HepG2 (cell line): ENCODE results near the gene BCAS3. TPM values are rescaled to one million over a fixed set of nuclear protein-coding genes. Genes with fewer than 3 reads are reported as not detected.

ENCODE experiments used
- ATAC-seq: fragments of 200-7000 bp; cut with Tn5 transposase; 3 replicates; pipeline ENCODE4 v1.9.1; 2020; ENCODE audit warnings: mild to moderate bottlenecking, moderate library complexity
- BruUV-seq: library from RNA; stranded (reverse); fragments of 400-500 nt; replicated peaks from 2 replicates; lab custom pipeline; 2021; lab: Mats Ljungman, UMichigan
- CTCF ChIA-PET: fragments of 300-600 bp; formaldehyde crosslinking; extraction: SDS; loops from one replicate; lab custom pipeline; 2021; ENCODE audit warnings: low total read pairs, inconsistent platforms, low intra/inter-chr PET ratio; lab: Yijun Ruan, JAX
- POLR2A ChIA-PET: fragments of 350-600 bp; sonication (Branson Sonifier 250); formaldehyde crosslinking; loops from one replicate; lab custom pipeline; 2020; ENCODE audit warnings: antibody characterized with exemption, inconsistent platforms; lab: Yijun Ruan, JAX
- DNase-seq: peaks from one replicate; pipeline ENCODE4 v3.0.0-alpha.2; 2015; ENCODE audit warnings: low spot score
- FAIRE-seq: peaks from 3 replicates; lab custom pipeline; 2011; peaks lifted over from hg19 to GRCh38; lab: Jason Lieb, UNC
- H2AFZ ChIP-seq: one replicate; pipeline ENCODE4 v1.6.1; 2011; ENCODE audit warnings: low read length, inconsistent platforms
- H3K27ac ChIP-seq: fragments of 300-600 bp; 3 replicates; pipeline ENCODE4 v1.8.0; 2011; ENCODE audit warnings: mixed run types, mild to moderate bottlenecking, mixed read lengths, low read length, inconsistent platforms; ENCODE audit not compliant: insufficient read depth; ENCODE audit errors: extremely low read length
- H3K27me3 ChIP-seq, 2 experiments: fragments of 200-600 bp in 1 of 2; 2 replicates in 1 of 2; 3 replicates in 1 of 2; pipeline versions ENCODE4 v1.6.0 to v1.8.0; 2011; ENCODE audit warnings: low read length in 2 of 2, mild to moderate bottlenecking in 2 of 2, moderate library complexity in 2 of 2, inconsistent platforms in 1 of 2; ENCODE audit not compliant: insufficient read depth in 2 of 2, control insufficient read depth in 1 of 2
- H3K36me3 ChIP-seq, 2 experiments: fragments of 200-600 bp in 1 of 2; replicated peaks in 1 of 2; 2 replicates in 1 of 2; 3 replicates in 1 of 2; pipeline versions ENCODE4 v1.5.1 to v1.8.0; 2011; ENCODE audit warnings: low read length in 2 of 2, inconsistent platforms in 1 of 2; ENCODE audit not compliant: insufficient read depth in 2 of 2, control insufficient read depth in 1 of 2
- H3K4me1 ChIP-seq: 2 replicates; pipeline ENCODE4 v1.5.1; 2012; ENCODE audit warnings: low read length, inconsistent platforms; ENCODE audit not compliant: insufficient read depth
- H3K4me2 ChIP-seq: 2 replicates; pipeline ENCODE4 v1.6.0; 2011; ENCODE audit warnings: low read depth, low read length, inconsistent platforms
- H3K4me3 ChIP-seq, 3 experiments: fragments of 200-600 bp in 1 of 3; sonication (generic), shearing (Covaris generic) in 1 of 3; replicated peaks in 1 of 3; 2 replicates each; pipeline ENCODE4 v1.5.1; 2011 to 2016; ENCODE audit warnings: low read length in 3 of 3, inconsistent platforms in 2 of 3, low read depth in 2 of 3, mild to moderate bottlenecking in 2 of 3, control low read depth in 1 of 3, mixed read lengths in 1 of 3; ENCODE audit not compliant: insufficient read depth in 1 of 3
- H3K79me2 ChIP-seq: one replicate; pipeline ENCODE4 v1.6.1; 2011; ENCODE audit warnings: low read length, inconsistent platforms; ENCODE audit not compliant: insufficient read depth
- H3K9ac ChIP-seq: 2 replicates; pipeline ENCODE4 v1.6.0; 2011; ENCODE audit warnings: mild to moderate bottlenecking, low read depth, low read length, inconsistent platforms; ENCODE audit not compliant: insufficient read depth
- H3K9me3 ChIP-seq: 2 replicates; pipeline ENCODE4 v1.5.1; 2012; ENCODE audit warnings: mild to moderate bottlenecking, low read length
- H4K20me1 ChIP-seq: 2 replicates; pipeline ENCODE4 v1.6.0; 2011; ENCODE audit warnings: inconsistent platforms, mild to moderate bottlenecking, low read length, moderate library complexity; ENCODE audit not compliant: insufficient read depth
- DPF2 ChIP-seq: sonication (generic); formaldehyde crosslinking; IDR thresholded peaks from 2 replicates; pipeline ENCODE4 v1.4.0; 2020; ENCODE audit warnings: mild to moderate bottlenecking, low read depth, missing genetic modification reagents, borderline replicate concordance
- PTBP1 ChIP-seq: fragments of 200-400 bp; formaldehyde crosslinking; IDR thresholded peaks from 2 replicates; pipeline ENCODE4 v1.6.1; 2018; ENCODE audit warnings: low read length, low read depth; ENCODE audit not compliant: poor library complexity, severe bottlenecking
- U2AF2 ChIP-seq: fragments of 200-400 bp; formaldehyde crosslinking; IDR thresholded peaks from 2 replicates; pipeline ENCODE4 v1.6.1; 2017; ENCODE audit warnings: low read depth, mild to moderate bottlenecking, low read length
- WIZ ChIP-seq: sonication (generic); formaldehyde crosslinking; IDR thresholded peaks from 2 replicates; pipeline ENCODE4 v1.5.1; 2020; ENCODE audit warnings: mild to moderate bottlenecking, missing genetic modification reagents
- ZNF720 ChIP-seq: sonication (generic); formaldehyde crosslinking; IDR thresholded peaks from 2 replicates; pipeline ENCODE4 v1.4.0; 2020; ENCODE audit warnings: missing genetic modification reagents
- ZNF816 ChIP-seq: sonication (generic); formaldehyde crosslinking; IDR thresholded peaks from 2 replicates; pipeline ENCODE4 v1.8.0; 2022; ENCODE audit warnings: missing genetic modification reagents, mild to moderate bottlenecking, borderline replicate concordance
- ZNF878 ChIP-seq: sonication (generic); formaldehyde crosslinking; IDR thresholded peaks from 2 replicates; pipeline ENCODE4 v1.8.1; 2023; ENCODE audit warnings: mild to moderate bottlenecking, missing genetic modification reagents, moderate library complexity
- WGBS: methylation state at CpG from one replicate; pipeline ENCODE4 v1.1.6; 2017; ENCODE audit warnings: low lambda C conversion rate; 5-methylcytosine and 5-hydroxymethylcytosine counted together
- in situ Hi-C: cut with HindIII; loops from 2 replicates; pipeline ENCODE4 v1.10.0; 2017; ENCODE audit warnings: low pct_unique_long_range_greater_than_20kb; ENCODE audit not compliant: extremely low pct_ligation_motif_present
- intact Hi-C: fragments of 100-400 bp; cut with micrococcal nuclease; formaldehyde crosslinking; loops from one replicate; pipeline ENCODE4 v1.10.0; 2022; ENCODE audit not compliant: unreplicated experiment
- polyA plus RNA-seq, 8 experiments: library from polyadenylated mRNA; depleted of rRNA in 3 of 8; stranded (reverse) in 7 of 8; unstranded in 1 of 8; fragments of >200 nt; fragmentation: Illumina TruSeq in 4 of 8; extraction: Trizol in 4 of 8; gene quantifications; 2 replicates each; pipeline versions ENCODE4 v1.2.1 to v1.2.3, GENCODE V29; 2011 to 2016; ENCODE audit warnings: low read depth in 4 of 8, missing spikeins in 1 of 8, mixed read lengths in 1 of 8; ENCODE audit not compliant: insufficient read depth in 1 of 8
- total RNA-seq, 5 experiments: library from RNA; depleted of rRNA; stranded (reverse); fragments of >200 nt; fragmentation: Illumina TruSeq; extraction: Trizol; gene quantifications; 2 replicates each; pipeline ENCODE4 v1.2.3, GENCODE V29; 2016; ENCODE audit warnings: low read depth in 1 of 5
- TF ChIP-seq, protein P1 (sequence below): sonication (generic); formaldehyde crosslinking; IDR thresholded peaks from 2 replicates; pipeline ENCODE4 v1.4.0; 2020; ENCODE audit warnings: missing genetic modification reagents
- TF ChIP-seq, protein P2 (sequence below): sonication (generic); formaldehyde crosslinking; IDR thresholded peaks from 2 replicates; pipeline ENCODE4 v1.4.0; 2020; ENCODE audit warnings: missing genetic modification reagents, mild to moderate bottlenecking, borderline replicate concordance
- TF ChIP-seq, protein P3 (sequence below): IDR thresholded peaks from 2 replicates; pipeline ENCODE4 v1.6.1; 2016

The BCAS3 gene
- total and polyA plus RNA-seq, 2 of the 13 experiments (the other 11 are each of a cell fraction or from before 2014, with no cell fraction given), result 10.7 to 11.2 TPM

DNA sequence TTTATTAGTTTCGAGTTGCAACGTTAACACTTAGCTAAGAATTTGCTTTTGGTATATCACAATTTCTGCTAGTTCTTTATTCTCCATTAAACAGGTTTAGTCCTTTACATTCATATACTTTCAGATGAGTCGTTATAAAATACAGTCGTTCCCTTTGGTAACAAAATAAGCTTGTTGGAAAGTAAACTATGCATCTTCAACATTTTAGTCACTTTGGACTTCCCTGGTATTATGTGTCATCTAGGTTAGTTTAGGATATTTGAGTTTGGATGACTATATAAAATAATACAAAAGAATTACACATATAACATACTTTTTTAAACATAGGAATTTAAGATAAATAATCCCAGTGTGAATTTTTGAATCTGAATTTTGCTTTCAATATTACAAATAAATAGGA is 351.5 kb downstream of the BCAS3 start:
- no peak overlapping the region for H3K27ac ChIP-seq
- ATAC-seq, result no peak

More for the DNA sequence above, 351.5 kb downstream of the BCAS3 start:
- in situ Hi-C loops (no loop called here), intact Hi-C loops (no loop called here)
- FAIRE-seq, result no peak
- H4K20me1 ChIP-seq, result no peaks in the 10 kb centered on the region
- DNase-seq, result no peak
- H3K27me3 ChIP-seq, result no peaks in the 10 kb centered on the region; a peak in 1 of 5 replicates
- no peaks in the 10 kb centered on the region for H3K36me3 ChIP-seq
- ChIA-PET POLR2A (no interaction called here), CTCF (no interaction called here)
- no peak overlapping the region for H2AFZ ChIP-seq
- H3K9ac ChIP-seq, result no peak overlapping the region
- H3K4me2 ChIP-seq, result no peak overlapping the region
- 73% methylated on average over 4 of the region's 4 CpGs for WGBS
- no peaks in the 10 kb centered on the region for H3K79me2 ChIP-seq
- BruUV-seq, result no TSS peak
- no peaks in the 10 kb centered on the region for H3K9me3 ChIP-seq
- H3K4me3 ChIP-seq, result no peak overlapping the region
- H3K4me1 ChIP-seq, result no peaks in the 10 kb centered on the region
- TF ChIP-seq DPF2, result no peak
- no peak for TF ChIP-seq U2AF2
- no peak for TF ChIP-seq ZNF878 (CRISPR knock-in tag)
- TF ChIP-seq, protein P1, sequence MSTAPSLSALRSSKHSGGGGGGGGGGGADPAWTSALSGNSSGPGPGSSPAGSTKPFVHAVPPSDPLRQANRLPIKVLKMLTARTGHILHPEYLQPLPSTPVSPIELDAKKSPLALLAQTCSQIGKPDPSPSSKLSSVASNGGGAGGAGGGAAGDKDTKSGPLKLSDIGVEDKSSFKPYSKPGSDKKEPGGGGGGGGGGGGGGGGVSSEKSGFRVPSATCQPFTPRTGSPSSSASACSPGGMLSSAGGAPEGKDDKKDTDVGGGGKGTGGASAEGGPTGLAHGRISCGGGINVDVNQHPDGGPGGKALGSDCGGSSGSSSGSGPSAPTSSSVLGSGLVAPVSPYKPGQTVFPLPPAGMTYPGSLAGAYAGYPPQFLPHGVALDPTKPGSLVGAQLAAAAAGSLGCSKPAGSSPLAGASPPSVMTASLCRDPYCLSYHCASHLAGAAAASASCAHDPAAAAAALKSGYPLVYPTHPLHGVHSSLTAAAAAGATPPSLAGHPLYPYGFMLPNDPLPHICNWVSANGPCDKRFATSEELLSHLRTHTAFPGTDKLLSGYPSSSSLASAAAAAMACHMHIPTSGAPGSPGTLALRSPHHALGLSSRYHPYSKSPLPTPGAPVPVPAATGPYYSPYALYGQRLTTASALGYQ (CRISPR knock-in tag), result no peak
- TF ChIP-seq PTBP1, result no peak
- no peak for TF ChIP-seq WIZ (CRISPR knock-in tag)
- no peak for TF ChIP-seq ZNF720 (CRISPR knock-in tag)
- TF ChIP-seq, protein P2, sequence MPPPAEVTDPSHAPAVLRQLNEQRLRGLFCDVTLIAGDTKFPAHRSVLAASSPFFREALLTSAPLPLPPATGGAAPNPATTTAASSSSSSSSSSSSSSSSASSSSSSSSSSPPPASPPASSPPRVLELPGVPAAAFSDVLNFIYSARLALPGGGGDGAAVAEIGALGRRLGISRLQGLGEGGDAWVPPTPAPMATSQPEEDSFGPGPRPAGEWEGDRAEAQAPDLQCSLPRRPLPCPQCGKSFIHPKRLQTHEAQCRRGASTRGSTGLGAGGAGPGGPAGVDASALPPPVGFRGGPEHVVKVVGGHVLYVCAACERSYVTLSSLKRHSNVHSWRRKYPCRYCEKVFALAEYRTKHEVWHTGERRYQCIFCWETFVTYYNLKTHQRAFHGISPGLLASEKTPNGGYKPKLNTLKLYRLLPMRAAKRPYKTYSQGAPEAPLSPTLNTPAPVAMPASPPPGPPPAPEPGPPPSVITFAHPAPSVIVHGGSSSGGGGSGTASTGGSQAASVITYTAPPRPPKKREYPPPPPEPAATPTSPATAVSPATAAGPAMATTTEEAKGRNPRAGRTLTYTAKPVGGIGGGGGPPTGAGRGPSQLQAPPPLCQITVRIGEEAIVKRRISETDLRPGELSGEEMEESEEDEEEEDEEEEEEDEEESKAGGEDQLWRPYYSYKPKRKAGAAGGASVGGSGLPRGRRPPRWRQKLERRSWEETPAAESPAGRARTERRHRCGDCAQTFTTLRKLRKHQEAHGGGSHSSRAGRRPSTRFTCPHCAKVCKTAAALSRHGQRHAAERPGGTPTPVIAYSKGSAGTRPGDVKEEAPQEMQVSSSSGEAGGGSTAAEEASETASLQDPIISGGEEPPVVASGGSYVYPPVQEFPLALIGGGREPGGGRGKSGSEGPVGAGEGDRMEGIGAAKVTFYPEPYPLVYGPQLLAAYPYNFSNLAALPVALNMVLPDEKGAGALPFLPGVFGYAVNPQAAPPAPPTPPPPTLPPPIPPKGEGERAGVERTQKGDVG (CRISPR knock-in tag), result no peak
- no peak for TF ChIP-seq ZNF816 (CRISPR knock-in tag)
- TF ChIP-seq, protein P3, sequence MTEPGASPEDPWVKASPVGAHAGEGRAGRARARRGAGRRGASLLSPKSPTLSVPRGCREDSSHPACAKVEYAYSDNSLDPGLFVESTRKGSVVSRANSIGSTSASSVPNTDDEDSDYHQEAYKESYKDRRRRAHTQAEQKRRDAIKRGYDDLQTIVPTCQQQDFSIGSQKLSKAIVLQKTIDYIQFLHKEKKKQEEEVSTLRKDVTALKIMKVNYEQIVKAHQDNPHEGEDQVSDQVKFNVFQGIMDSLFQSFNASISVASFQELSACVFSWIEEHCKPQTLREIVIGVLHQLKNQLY (CRISPR knock-in tag), result no peak
- TF ChIP-seq, all 625 proteins: peak for 0
